ENCODE data around the gene BBS4. TPM values are rescaled to one million over a fixed set of nuclear protein-coding genes. Genes with fewer than 3 reads are reported as not detected.

Gene BBS4
- polyA plus RNA-seq, 1 donor (not counting 4 experiments of a cell fraction or from before 2014, with no cell fraction given): 16.5 TPM

- TF ChIP-seq, protein P1, sequence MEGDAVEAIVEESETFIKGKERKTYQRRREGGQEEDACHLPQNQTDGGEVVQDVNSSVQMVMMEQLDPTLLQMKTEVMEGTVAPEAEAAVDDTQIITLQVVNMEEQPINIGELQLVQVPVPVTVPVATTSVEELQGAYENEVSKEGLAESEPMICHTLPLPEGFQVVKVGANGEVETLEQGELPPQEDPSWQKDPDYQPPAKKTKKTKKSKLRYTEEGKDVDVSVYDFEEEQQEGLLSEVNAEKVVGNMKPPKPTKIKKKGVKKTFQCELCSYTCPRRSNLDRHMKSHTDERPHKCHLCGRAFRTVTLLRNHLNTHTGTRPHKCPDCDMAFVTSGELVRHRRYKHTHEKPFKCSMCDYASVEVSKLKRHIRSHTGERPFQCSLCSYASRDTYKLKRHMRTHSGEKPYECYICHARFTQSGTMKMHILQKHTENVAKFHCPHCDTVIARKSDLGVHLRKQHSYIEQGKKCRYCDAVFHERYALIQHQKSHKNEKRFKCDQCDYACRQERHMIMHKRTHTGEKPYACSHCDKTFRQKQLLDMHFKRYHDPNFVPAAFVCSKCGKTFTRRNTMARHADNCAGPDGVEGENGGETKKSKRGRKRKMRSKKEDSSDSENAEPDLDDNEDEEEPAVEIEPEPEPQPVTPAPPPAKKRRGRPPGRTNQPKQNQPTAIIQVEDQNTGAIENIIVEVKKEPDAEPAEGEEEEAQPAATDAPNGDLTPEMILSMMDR (optimal IDR thresholded peaks at IDR 0.05 in 1 of 3, IDR thresholded peaks at IDR 0.05 in 1 of 3, conservative IDR thresholded peaks at IDR 0.05 in 1 of 3; ENCODE audit: extremely low read depth in 1 of 3, insufficient read depth in 2 of 3, low read length in 3 of 3): peak in 1 of 3 experiments; percentile 9
- no peak for TF ChIP-seq EZH2 (IDR thresholded peaks at IDR 0.05; ENCODE audit: low read length)
- Histone ChIP-seq H3K4me3 (ENCODE audit: control insufficient read depth in 2 of 3, extremely low read depth in 1 of 3, insufficient read depth in 2 of 3, low read depth in 1 of 3, low read length in 3 of 3) (peak overlapping the region; percentile 72 to 95 (median 93)), H3K27ac (ENCODE audit: control insufficient read depth, insufficient read depth, low read length) (peak overlapping the region; percentile 79), H4K20me1 (ENCODE audit: control insufficient read depth, extremely low read depth, insufficient read depth, low read length) (no peaks in the 10 kb centered on the region), H3K27me3 (ENCODE audit: control insufficient read depth, extremely low read depth, insufficient read depth, low read length) (no peaks in the 10 kb centered on the region), H3K9ac (ENCODE audit: control insufficient read depth, extremely low read depth, insufficient read depth, low read length) (peak overlapping the region; percentile 88), H3K36me3 (ENCODE audit: control insufficient read depth in 2 of 2, extremely low read depth in 1 of 2, insufficient read depth in 2 of 2, low read length in 2 of 2) (peaks cover 0 to 8% of the 10 kb centered on the region in 2 experiments), H3K79me2 (ENCODE audit: control insufficient read depth, insufficient read depth, low read length) (peaks cover 49% of the 10 kb centered on the region), H3K4me1 (ENCODE audit: control insufficient read depth, extremely low read depth, insufficient read depth, low read length) (peaks cover 11% of the 10 kb centered on the region), H3K9me3 (ENCODE audit: control insufficient read depth, low read depth, low read length) (no peaks in the 10 kb centered on the region), H3K4me2 (ENCODE audit: control insufficient read depth, extremely low read depth, insufficient read depth, low read depth, low read length) (peak overlapping the region; percentile 86), H3K9me1 (ENCODE audit: control insufficient read depth, extremely low read depth, insufficient read depth, low read length) (no peaks in the 10 kb centered on the region), H2AFZ (ENCODE audit: control insufficient read depth, low read length) (peak overlapping the region; percentile 80)
- DNase-seq (ENCODE audit: low read depth, low spot score): no peak
- dilution Hi-C loops (cut with MboI; ENCODE audit: extremely low pct_ligation_motif_present, low sequenced_read_pairs): no loop called here
- no peak for FAIRE-seq
Measured at GRCh38 chr15:72783004-72783639, 97.1 kb downstream of the BBS4 start.

DNA sequence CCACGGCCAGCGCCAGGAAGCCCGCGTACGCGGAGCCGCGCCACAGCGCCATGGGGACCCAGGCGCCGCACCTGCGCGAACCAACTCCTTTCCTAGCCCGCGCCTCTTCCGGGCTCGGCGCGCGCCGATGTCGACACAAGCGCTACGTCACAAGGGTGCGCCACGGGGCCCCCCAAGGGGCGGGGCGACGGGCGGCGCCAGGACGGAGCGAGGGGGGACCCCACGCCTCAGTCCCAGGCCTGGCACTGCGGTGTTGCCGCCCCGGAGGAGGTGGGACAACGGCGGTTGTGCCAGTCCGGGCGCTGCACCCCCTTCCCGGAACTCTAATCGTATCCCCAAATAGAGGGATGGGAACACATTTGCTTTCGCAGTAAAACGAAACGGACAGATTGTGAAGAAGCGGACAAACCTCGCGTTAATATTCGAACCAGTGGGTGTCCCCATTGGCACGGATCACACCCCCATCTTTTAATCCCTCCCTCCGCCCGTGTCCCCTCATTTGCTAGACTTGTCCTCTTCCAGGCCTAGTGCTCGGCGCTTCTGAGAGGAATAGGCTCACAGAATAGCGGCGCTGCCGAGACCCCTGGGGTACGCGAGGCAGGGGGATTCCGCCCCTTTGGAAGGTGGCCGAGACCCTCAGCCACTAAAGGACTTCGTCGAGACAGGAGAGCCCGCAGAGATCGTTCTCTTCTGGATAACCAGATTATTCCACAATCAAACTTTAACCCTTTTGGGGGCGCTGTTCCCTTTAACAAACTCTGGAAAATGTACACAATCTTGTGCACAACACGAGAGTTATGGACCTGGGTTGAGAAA is 97.8 kb downstream of the BBS4 start, which contains the start of gene ADPGK:
Gene ADPGK (minus strand): TSS at position 119 of the 816 bp plus-strand sequence. CDS start 67 bp downstream, at position 52.
- Histone ChIP-seq H4K20me1 (ENCODE audit: control insufficient read depth, extremely low read depth, insufficient read depth, low read length) (no peaks in the 10 kb centered on the region), H3K9me3 (ENCODE audit: control insufficient read depth, low read depth, low read length) (no peaks in the 10 kb centered on the region), H3K9me1 (ENCODE audit: control insufficient read depth, extremely low read depth, insufficient read depth, low read length) (no peaks in the 10 kb centered on the region), H3K4me3 (ENCODE audit: control insufficient read depth in 2 of 3, extremely low read depth in 1 of 3, insufficient read depth in 2 of 3, low read depth in 1 of 3, low read length in 3 of 3) (peak within 1 kb of the TSS; percentile 72 to 95 (median 93)), H3K4me2 (ENCODE audit: control insufficient read depth, extremely low read depth, insufficient read depth, low read depth, low read length) (peak within 1 kb of the TSS; percentile 86), H3K4me1 (ENCODE audit: control insufficient read depth, extremely low read depth, insufficient read depth, low read length) (peaks cover 11% of the 10 kb centered on the region), H3K27me3 (ENCODE audit: control insufficient read depth, extremely low read depth, insufficient read depth, low read length) (no peaks in the 10 kb centered on the region), H3K9ac (ENCODE audit: control insufficient read depth, extremely low read depth, insufficient read depth, low read length) (peak within 1 kb of the TSS; percentile 88), H3K36me3 (ENCODE audit: control insufficient read depth in 2 of 2, extremely low read depth in 1 of 2, insufficient read depth in 2 of 2, low read length in 2 of 2) (peaks cover 0 to 8% of the 10 kb centered on the region in 2 experiments), H3K27ac (ENCODE audit: control insufficient read depth, insufficient read depth, low read length) (peak within 1 kb of the TSS; percentile 79), H3K79me2 (ENCODE audit: control insufficient read depth, insufficient read depth, low read length) (peaks cover 41% of the 10 kb centered on the region), H2AFZ (ENCODE audit: control insufficient read depth, low read length) (peak within 1 kb of the TSS; percentile 87)
- FAIRE-seq: no peak
- TF ChIP-seq, protein P1 (optimal IDR thresholded peaks at IDR 0.05 in 1 of 3, IDR thresholded peaks at IDR 0.05 in 1 of 3, conservative IDR thresholded peaks at IDR 0.05 in 1 of 3; ENCODE audit: extremely low read depth in 1 of 3, insufficient read depth in 2 of 3, low read length in 3 of 3): peak; percentile 35 to 74 (median 45)
- no peak for TF ChIP-seq EZH2 (IDR thresholded peaks at IDR 0.05; ENCODE audit: low read length)
- dilution Hi-C loops (cut with MboI; ENCODE audit: extremely low pct_ligation_motif_present, low sequenced_read_pairs): no loop called here
- peak; percentile 62 for DNase-seq (ENCODE audit: low read depth, low spot score)

All from keratinocyte (primary cell).